ENCODE data around the gene CDKN2A. TPM values are rescaled to one million over a fixed set of nuclear protein-coding genes. Genes with fewer than 3 reads are reported as not detected.

Gene CDKN2A
- total RNA-seq, 1 donor from 2014 or later, result 14.3 TPM

- H3K4me3 Mint-ChIP-seq (ENCODE audit: unreplicated experiment), result no peak overlapping the region
- no peaks in the 10 kb centered on the region for H3K9me3 Mint-ChIP-seq (ENCODE audit: unreplicated experiment)
- TF ChIP-seq CTCF (IDR thresholded peaks at IDR 0.05), result no peak
- peaks cover 2% of the 10 kb centered on the region for H3K36me3 Mint-ChIP-seq (ENCODE audit: unreplicated experiment)
- no peak for DNase-seq (ENCODE audit: extremely low spot score, unreplicated experiment)
- no peaks in the 10 kb centered on the region for H3K27me3 Mint-ChIP-seq (ENCODE audit: unreplicated experiment)
- peaks cover 25% of the 10 kb centered on the region for H3K4me1 Mint-ChIP-seq (ENCODE audit: unreplicated experiment)
- H3K27ac Mint-ChIP-seq (ENCODE audit: unreplicated experiment), result no peak overlapping the region
These were observed 45.1 kb upstream of the CDKN2A start for GRCh38 chr9:22039258-22039657.

- peaks cover 22% of the 10 kb centered on the region for H3K4me1 Mint-ChIP-seq (ENCODE audit: unreplicated experiment)
- no peak for DNase-seq (ENCODE audit: extremely low spot score, unreplicated experiment)
- H3K27ac Mint-ChIP-seq (ENCODE audit: unreplicated experiment), result no peak overlapping the region
- no peaks in the 10 kb centered on the region for H3K27me3 Mint-ChIP-seq (ENCODE audit: unreplicated experiment)
- TF ChIP-seq CTCF (IDR thresholded peaks at IDR 0.05), result peak; percentile 69
- H3K36me3 Mint-ChIP-seq (ENCODE audit: unreplicated experiment), result peaks cover 2% of the 10 kb centered on the region
- no peak overlapping the region for H3K4me3 Mint-ChIP-seq (ENCODE audit: unreplicated experiment)
- H3K9me3 Mint-ChIP-seq (ENCODE audit: unreplicated experiment), result no peaks in the 10 kb centered on the region
These were observed 43.9 kb upstream of the CDKN2A start for GRCh38 chr9:22037954-22038690.

- no peak for DNase-seq (ENCODE audit: extremely low spot score, unreplicated experiment)
- H3K9me3 Mint-ChIP-seq (ENCODE audit: unreplicated experiment), result no peaks in the 10 kb centered on the region
- no peak overlapping the region for H3K4me3 Mint-ChIP-seq (ENCODE audit: unreplicated experiment)
- H3K36me3 Mint-ChIP-seq (ENCODE audit: unreplicated experiment), result peaks cover 7% of the 10 kb centered on the region
- no peak for TF ChIP-seq CTCF (IDR thresholded peaks at IDR 0.05)
- peaks cover 20% of the 10 kb centered on the region for H3K4me1 Mint-ChIP-seq (ENCODE audit: unreplicated experiment)
- no peaks in the 10 kb centered on the region for H3K27me3 Mint-ChIP-seq (ENCODE audit: unreplicated experiment)
- H3K27ac Mint-ChIP-seq (ENCODE audit: unreplicated experiment), result no peak overlapping the region
These were observed 42.9 kb upstream of the CDKN2A start for GRCh38 chr9:22036866-22037626.

GRCh38 chr9:22035591-22036011 is 41.4 kb upstream of the CDKN2A start:
- Mint-ChIP-seq H3K36me3 (ENCODE audit: unreplicated experiment) (peaks cover 8% of the 10 kb centered on the region), H3K27ac (ENCODE audit: unreplicated experiment) (no peak overlapping the region), H3K4me3 (ENCODE audit: unreplicated experiment) (no peak overlapping the region), H3K4me1 (ENCODE audit: unreplicated experiment) (peaks cover 10% of the 10 kb centered on the region), H3K27me3 (ENCODE audit: unreplicated experiment) (no peaks in the 10 kb centered on the region), H3K9me3 (ENCODE audit: unreplicated experiment) (no peaks in the 10 kb centered on the region)
- no peak for TF ChIP-seq CTCF (IDR thresholded peaks at IDR 0.05)
- DNase-seq (ENCODE audit: extremely low spot score, unreplicated experiment), result no peak

GRCh38 chr9:22033012-22033630 is 38.9 kb upstream of the CDKN2A start:
- H3K4me3 Mint-ChIP-seq (ENCODE audit: unreplicated experiment), result no peak overlapping the region
- no peaks in the 10 kb centered on the region for H3K9me3 Mint-ChIP-seq (ENCODE audit: unreplicated experiment)
- H3K36me3 Mint-ChIP-seq (ENCODE audit: unreplicated experiment), result peaks cover 8% of the 10 kb centered on the region
- no peak for DNase-seq (ENCODE audit: extremely low spot score, unreplicated experiment)
- no peak overlapping the region for H3K27ac Mint-ChIP-seq (ENCODE audit: unreplicated experiment)
- H3K27me3 Mint-ChIP-seq (ENCODE audit: unreplicated experiment), result no peaks in the 10 kb centered on the region
- TF ChIP-seq CTCF (IDR thresholded peaks at IDR 0.05), result no peak
- peaks cover 13% of the 10 kb centered on the region for H3K4me1 Mint-ChIP-seq (ENCODE audit: unreplicated experiment)

All from osteocyte (in vitro differentiated cells).